ENCODE results near the gene BCL7B.
"Not testable (repeated sequence)": the region's sequence is repeated elsewhere in the genome, so short reads cannot be mapped to it uniquely, and the experiment has no call there.

BCL7B gene

GRCh38 chr7:73572767-73573186 is 15.3 kb upstream of the BCL7B start:
- no peak for DNase-seq (ENCODE audit: low read depth)

DNA sequence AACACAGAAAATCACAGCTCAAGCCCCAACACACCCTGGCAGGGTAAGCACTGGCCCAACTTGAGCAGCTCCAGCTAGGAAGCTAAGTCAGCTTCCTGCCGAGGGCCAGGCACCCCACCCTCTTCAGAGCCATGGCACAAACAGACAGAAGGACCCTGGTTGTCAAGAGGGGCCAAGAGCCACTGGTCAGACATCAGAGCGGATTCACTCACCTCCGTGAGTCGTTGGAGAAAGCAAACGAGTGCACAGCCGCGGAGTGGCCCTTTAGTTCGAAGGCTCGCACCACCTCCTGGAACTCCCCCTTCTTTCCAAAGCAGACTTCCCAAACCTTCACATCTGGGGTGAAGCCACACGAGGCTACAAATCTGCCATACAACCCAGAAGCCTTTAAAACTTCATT is 13.5 kb upstream of the BCL7B start:
- no peak for DNase-seq (ENCODE audit: low read depth)

GRCh38 chr7:73570521-73570920 is 13.0 kb upstream of the BCL7B start:
- DNase-seq (ENCODE audit: low read depth): no peak

GRCh38 chr7:73569042-73569608 is 11.6 kb upstream of the BCL7B start:
- no peak for DNase-seq (ENCODE audit: low read depth)

- no peak for DNase-seq (ENCODE audit: low read depth)
Measured at GRCh38 chr7:73567846-73568685, 10.6 kb upstream of the BCL7B start.

- no peak for DNase-seq (ENCODE audit: low read depth)
Measured at GRCh38 chr7:73567140-73567539, 9.7 kb upstream of the BCL7B start.

DNA sequence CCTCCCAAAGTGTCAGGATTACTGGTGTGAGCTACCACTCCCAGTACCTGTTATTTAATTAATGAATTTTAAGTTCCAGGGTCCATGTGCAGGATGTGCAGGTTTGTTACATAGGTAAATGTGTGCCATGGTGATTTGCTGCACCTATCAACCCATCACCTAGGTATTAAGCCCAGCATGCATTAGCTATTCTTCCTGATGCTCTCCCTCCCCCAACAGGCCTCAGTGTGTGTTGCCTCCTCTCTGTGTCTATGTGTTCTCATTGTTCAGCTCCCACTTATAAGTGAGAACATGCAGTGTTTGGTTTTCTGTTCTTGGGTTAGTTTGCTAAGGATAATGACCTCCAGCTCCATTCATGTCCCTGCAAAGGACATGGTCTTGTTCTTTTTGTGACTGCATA is 8.9 kb upstream of the BCL7B start:
- DNase-seq (ENCODE audit: low read depth): not testable (repeated sequence)

DNA sequence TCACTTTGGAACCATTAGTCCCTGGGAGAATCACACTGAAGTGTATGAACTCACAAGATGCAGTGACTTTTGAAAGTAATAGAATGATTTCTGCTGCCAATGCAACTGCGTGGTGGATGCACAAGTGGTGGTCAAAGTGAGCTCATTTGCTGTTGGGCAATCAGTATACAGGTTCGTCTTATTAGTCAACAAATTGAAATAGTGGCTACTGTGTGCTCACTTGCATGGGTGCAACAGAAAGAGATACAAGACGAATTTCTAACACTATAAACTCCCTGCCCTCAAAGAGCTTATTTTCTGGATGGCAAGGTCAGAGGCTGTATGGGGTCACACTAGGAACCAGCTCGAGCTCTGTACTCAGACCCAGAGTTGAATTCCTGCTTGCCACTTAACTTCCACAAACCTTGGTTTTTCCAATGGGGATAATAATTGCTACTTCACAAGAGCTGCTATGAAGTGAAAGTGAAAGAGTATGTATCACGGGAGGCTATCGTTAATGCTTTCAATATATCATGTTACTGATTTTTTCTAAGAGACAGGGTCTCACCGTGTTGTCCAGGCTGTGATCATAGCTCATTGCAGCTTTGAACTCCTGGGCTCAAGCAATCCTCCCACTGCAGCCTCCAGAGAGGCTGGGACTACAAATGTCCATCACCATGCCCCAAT is 8.3 kb upstream of the BCL7B start:
- DNase-seq (ENCODE audit: low read depth): no peak

DNA sequence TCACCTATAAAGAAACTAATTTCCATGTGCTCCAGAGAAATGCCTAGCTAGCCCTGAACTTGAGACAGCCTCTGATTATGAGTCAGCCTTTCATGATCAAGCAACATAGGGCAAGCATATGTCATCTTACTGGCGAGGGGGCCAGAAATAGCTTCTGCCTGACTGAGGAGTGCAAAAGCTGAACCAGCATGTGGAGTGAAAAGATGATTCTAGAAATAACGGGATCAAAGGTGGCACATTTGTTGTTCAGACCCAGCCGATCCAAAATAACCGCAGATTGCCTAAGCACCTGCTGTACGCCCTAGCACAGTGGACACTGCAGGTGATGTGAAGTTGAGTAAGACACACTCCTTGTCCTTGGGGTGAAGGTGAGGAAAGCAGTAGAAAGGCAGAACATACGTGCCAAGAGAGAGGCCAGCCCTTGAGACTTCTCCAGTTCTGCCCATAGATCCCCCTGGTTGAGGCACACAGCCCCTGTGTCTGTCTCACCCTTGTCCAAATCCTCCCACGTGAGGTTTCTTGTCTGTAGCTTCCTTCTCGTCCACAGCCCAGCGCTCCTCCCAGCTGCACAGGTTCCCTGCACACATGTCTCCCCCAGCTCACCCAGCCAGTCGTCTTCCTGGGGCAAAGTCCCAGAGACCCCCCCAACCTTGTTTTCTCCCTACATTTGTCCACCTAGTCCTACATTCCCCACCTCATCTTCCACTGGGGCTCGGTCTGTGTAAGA is 2.8 kb upstream of the BCL7B start:
- no peak for DNase-seq (ENCODE audit: low read depth)

- DNase-seq (ENCODE audit: low read depth): peak; percentile 68
Measured at GRCh38 chr7:73557108-73557396, 438 bp downstream of the BCL7B start.

- DNase-seq (ENCODE audit: low read depth): no peak
Measured at GRCh38 chr7:73556208-73557107, 1.0 kb downstream of the BCL7B start.

- no peak for DNase-seq (ENCODE audit: low read depth)
Measured at GRCh38 chr7:73555411-73555982, 2.0 kb downstream of the BCL7B start.

DNA sequence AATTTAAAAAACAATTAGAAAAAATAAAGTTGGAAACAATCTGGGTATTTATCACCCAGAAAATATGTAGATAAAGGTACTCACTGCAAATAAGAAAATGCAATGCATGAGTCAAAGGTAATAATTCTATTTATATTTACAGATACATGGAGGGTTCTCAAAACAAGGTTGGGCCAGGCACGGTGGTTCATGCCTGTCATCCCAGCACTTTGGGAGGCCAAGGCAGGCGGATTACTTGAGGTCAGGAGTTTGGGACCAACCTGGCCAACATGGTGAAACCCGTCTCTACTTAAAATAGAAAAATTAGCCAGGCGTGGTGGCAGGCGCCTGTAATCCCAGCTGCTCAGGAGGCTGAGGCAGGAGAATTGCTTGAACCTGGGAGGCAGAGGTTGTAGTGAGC is 7.4 kb downstream of the BCL7B start:
- DNase-seq (ENCODE audit: low read depth): not testable (repeated sequence)

DNA sequence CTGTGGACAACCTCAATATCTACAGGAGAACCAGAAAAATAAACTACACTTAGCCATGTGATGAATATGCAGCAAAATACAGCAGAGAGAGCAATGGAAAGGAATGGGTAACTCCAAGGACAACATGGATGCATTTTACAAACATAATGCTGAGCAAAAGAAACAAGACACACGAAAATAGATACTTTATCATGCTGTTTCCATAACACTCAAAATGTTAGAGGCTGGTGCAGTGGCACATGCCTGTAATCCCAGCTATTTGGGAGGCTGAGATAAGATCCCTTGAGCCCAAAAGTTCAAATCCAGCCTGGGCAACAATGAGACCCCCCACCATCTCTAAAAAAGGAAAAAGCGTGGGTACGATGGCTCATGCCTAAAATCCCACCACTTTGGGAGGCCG is 8.3 kb downstream of the BCL7B start:
- no peak for DNase-seq (ENCODE audit: low read depth)

DNA sequence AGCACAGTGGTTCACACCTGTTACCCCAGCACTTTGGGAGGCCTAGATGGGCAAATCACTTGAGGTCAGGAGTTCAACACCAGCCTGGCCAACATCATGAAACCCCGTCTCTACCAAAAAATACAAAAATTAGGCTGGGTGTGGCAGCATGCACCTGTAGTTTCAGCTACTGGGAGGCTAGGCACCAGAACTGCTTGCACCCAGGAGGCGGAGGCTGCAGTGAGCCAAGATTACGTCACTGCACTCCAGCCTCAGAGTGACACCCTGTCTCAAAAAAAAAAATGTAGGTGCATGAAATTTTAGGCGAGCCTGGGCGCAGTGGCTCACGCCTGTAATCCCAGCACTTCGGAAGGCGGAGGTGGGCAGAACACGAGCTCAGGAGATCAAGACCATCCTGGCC is 9.6 kb downstream of the BCL7B start:
- DNase-seq (ENCODE audit: low read depth): no peak

- DNase-seq (ENCODE audit: low read depth): no peak
Measured at GRCh38 chr7:73544678-73545077, 12.8 kb downstream of the BCL7B start.

GRCh38 chr7:73541722-73542121 is 15.8 kb downstream of the BCL7B start:
- DNase-seq (ENCODE audit: low read depth): no peak

- no peak for DNase-seq (ENCODE audit: low read depth)
Measured at GRCh38 chr7:73539709-73540108, 17.8 kb downstream of the BCL7B start.

GRCh38 chr7:73538510-73538909 is 19.0 kb downstream of the BCL7B start:
- not testable (repeated sequence) for DNase-seq (ENCODE audit: low read depth)

- no peak for DNase-seq (ENCODE audit: low read depth)
Measured at GRCh38 chr7:73537051-73537450, 20.4 kb downstream of the BCL7B start.

- DNase-seq (ENCODE audit: low read depth): no peak
Measured at GRCh38 chr7:73536479-73536878, 21.0 kb downstream of the BCL7B start.
